ENCODE results near the gene TULP4. TPM values are rescaled to one million over a fixed set of nuclear protein-coding genes. Genes with fewer than 3 reads are reported as not detected.

The TULP4 gene
- total RNA-seq, 1 donor: 131 TPM

GRCh38 chr6:158417760-158418098, 105.5 kb downstream of the TULP4 start:
- TF ChIP-seq, protein P1, sequence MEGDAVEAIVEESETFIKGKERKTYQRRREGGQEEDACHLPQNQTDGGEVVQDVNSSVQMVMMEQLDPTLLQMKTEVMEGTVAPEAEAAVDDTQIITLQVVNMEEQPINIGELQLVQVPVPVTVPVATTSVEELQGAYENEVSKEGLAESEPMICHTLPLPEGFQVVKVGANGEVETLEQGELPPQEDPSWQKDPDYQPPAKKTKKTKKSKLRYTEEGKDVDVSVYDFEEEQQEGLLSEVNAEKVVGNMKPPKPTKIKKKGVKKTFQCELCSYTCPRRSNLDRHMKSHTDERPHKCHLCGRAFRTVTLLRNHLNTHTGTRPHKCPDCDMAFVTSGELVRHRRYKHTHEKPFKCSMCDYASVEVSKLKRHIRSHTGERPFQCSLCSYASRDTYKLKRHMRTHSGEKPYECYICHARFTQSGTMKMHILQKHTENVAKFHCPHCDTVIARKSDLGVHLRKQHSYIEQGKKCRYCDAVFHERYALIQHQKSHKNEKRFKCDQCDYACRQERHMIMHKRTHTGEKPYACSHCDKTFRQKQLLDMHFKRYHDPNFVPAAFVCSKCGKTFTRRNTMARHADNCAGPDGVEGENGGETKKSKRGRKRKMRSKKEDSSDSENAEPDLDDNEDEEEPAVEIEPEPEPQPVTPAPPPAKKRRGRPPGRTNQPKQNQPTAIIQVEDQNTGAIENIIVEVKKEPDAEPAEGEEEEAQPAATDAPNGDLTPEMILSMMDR (IDR thresholded peaks at IDR 0.05; ENCODE audit: insufficient read depth, low read length): no peak
- H3K4me3 ChIP-seq (ENCODE audit: low read depth, low read length): no peak overlapping the region
- peak; percentile 69 for DNase-seq (ENCODE audit: low read depth)

DNA sequence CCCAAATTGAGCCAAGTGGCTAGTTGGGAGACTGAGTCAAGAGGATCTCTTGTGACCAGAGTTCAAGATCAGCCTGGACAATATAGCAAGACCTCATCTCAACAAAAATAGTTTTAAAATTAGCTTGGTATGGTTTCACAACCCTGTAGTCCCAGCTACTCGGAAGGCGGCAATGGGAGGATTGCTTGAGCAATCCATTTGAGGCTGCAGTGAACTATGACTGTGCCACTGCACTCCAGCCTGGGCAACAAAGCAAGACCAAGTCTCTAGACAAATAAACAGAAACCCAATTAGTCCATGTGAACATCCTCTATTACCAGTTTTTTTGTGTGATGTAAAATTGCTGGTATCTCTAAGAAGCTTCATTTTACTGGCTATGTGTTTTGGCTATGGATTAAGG, 106.2 kb downstream of the TULP4 start:
- no peak for DNase-seq (ENCODE audit: low read depth)
- H3K4me3 ChIP-seq (ENCODE audit: low read depth, low read length): no peak overlapping the region

GRCh38 chr6:158419339-158419909, 107.2 kb downstream of the TULP4 start:
- DNase-seq (ENCODE audit: low read depth): no peak
- TF ChIP-seq, protein P1 (IDR thresholded peaks at IDR 0.05; ENCODE audit: insufficient read depth, low read length): no peak

More for the DNA sequence above, 106.2 kb downstream of the TULP4 start:
- TF ChIP-seq, protein P1 (IDR thresholded peaks at IDR 0.05; ENCODE audit: insufficient read depth, low read length): no peak

GRCh38 chr6:158421381-158421780, 109.1 kb downstream of the TULP4 start:
- TF ChIP-seq, protein P1 (IDR thresholded peaks at IDR 0.05; ENCODE audit: insufficient read depth, low read length): no peak

More at GRCh38 chr6:158419339-158419909, 107.2 kb downstream of the TULP4 start:
- no peak overlapping the region for H3K4me3 ChIP-seq (ENCODE audit: low read depth, low read length)

GRCh38 chr6:158422629-158423238, 110.5 kb downstream of the TULP4 start:
- no peak for DNase-seq (ENCODE audit: low read depth)
- no peak overlapping the region for H3K4me3 ChIP-seq (ENCODE audit: low read depth, low read length)
- TF ChIP-seq, protein P1 (IDR thresholded peaks at IDR 0.05; ENCODE audit: insufficient read depth, low read length): no peak

More at GRCh38 chr6:158421381-158421780, 109.1 kb downstream of the TULP4 start:
- DNase-seq (ENCODE audit: low read depth): no peak
- H3K4me3 ChIP-seq (ENCODE audit: low read depth, low read length): no peak overlapping the region

- no peak overlapping the region for H3K4me3 ChIP-seq (ENCODE audit: low read depth, low read length)
- DNase-seq (ENCODE audit: low read depth): no peak
- TF ChIP-seq, protein P1 (IDR thresholded peaks at IDR 0.05; ENCODE audit: insufficient read depth, low read length): no peak
Observed at GRCh38 chr6:158431036-158431435, 118.8 kb downstream of the TULP4 start.

All from fibroblast of the aortic adventitia (primary cell).